NK-92 (cell line): ENCODE results near the gene MYD88.

Source experiments
- DNase-seq: peaks from one replicate; lab custom pipeline; 2025; ENCODE audit not compliant: unreplicated experiment; lab: John Stamatoyannopoulos, UW

MYD88 gene

DNA sequence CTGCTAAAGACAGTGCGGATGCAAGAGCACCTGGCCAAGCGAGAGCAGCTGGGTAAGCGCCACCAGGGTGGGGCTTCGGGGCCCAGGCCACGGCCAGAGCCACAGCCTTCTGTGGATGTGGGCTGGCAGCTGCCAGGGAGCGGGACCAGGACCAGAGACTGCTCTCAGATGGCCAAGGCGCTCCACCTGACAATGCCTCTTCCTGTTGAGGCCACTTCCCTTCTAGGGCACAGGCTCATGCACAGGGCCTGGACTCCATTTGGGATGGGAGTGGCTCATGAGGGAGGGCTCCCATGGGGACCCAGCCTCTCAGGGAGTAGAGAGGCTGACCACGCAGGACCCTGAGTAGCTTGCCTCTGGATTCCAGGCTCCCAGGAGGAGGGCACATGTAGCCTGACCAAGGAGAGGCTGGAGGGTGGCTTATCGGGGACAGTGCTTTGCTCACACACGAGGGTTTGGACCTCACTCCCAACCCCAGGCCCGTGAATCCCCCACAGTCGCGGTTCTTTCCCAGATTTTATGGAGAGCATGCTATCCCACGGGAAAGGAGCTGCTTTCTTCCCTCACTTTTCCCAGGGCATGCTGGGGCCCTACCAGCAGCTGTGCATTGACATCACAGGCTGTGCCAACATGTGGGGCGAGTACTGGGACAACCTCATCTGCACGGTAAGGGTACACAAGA, 26.6 kb upstream of the MYD88 start:
- DNase-seq = no peak

DNA sequence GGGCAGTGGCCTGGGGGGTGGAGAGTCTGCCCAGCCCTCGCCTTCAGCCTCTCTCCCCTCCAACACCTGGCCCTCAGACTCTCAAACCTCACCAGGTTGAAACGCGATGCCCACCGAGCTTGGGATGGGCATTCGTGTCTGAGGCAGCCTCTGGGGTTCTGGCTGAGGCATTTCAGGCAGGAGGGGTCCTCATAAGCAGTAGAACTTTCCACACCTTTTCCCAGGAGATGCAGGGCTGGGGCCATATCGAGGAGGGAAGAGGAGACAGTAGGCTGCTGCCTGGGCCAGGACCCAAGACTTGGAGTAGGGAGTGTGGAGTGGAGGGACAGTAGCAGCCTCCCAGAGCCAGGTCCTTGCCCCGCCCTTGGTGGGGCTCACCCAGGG, 26.1 kb upstream of the MYD88 start:
- no peak for DNase-seq

GRCh38 chr3:38114052-38114874, 24.2 kb upstream of the MYD88 start:
- no peak for DNase-seq

DNA sequence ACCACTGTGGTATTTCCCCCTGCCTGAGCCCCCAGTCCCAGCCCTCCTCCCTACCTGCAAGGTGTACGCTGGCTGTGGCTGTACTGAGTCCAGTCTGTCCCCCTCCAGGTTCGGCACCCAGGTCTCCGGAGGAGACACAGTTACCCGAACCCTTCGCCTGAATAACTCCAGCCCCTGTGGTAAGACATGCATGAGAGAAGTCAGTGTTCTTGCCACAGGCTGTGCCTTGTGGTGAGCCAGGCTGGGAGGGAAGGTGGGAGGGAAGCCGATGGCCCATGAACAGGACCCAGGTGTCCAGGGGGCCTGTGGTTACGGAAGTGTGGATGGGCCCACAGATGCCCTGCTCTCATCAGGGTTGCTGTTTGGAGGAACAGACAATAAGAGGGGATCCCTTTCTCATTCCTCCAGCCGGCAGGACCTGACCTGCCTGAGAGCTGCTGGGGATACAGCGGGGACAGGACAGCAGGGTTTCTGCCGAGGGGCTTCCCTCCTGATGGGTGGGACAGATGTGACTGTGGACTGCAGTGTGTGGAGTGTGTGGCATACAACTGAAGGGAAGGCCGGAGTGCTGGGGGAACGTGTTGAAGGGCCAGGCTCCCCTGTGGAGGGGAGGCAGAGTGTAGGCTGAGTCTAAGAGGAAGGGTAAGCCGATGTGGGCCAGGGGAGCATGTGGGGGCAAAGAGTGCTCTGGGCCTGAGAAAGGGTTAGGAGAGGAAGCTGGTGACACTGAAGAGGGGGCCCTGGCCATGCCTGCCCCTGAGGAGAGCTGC, 23.4 kb upstream of the MYD88 start:
- no peak for DNase-seq

- no peak for DNase-seq
Observed at GRCh38 chr3:38115645-38116427, 22.6 kb upstream of the MYD88 start.

- no peak for DNase-seq
Observed at GRCh38 chr3:38116471-38117162, 21.8 kb upstream of the MYD88 start.

DNA sequence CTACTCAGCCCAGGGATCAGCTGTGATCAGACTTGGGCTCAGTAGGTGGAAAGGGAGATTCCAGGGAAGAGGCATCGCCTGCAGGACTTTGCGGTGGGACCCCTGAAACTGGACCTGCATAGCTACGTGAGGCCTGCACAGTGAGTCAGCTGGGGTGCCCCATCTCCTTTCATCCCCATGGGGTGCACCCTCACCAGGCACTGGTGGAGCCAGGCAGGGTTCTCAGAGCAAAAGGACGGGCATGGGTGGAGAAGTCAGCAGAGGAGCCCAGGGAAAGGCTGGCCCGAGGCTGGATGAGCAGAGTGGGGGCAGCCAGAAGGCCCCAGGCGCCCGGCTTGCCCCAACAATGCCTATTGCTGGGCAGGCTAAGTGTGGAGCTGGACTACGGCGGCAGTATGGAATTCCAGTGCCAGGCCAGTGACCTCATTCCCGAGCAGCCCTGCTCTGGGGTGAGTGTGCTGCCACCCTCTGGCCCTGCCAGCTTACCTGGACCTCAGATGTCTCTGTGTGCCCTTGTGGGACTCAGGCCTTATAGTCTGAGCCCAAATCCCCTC, 21.2 kb upstream of the MYD88 start:
- DNase-seq = no peak

DNA sequence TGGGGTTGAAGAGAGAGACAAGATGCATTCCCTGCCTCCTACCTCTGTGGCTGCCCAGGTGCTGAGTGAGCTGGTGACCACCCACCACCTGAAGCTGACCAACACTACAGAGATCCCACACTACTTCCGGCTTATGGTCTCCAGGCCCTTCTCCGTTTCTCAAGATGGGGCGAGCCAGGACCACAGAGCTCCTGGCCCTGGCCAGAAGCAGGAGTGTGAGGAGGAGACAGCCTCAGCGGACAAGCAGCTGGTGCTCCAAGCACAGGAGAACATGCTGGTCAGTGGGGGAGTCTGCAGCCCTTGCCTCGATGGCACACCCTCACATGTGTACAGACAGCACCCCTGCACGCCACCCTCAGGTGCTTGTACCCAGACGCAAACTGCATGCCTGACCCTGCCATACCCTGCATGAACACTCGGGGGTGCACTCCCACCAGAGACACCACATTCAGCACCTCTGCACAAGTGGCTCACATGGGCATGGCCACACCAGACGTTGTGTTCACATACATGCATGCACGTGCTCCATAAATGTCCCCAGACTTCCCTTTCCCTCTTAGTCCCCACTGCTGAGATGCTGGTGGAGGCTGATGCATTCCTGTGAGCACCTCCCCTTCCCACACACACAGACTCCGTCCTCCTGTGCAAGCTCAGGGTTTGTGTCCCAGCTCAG, 20.6 kb upstream of the MYD88 start:
- DNase-seq = no peak

DNA sequence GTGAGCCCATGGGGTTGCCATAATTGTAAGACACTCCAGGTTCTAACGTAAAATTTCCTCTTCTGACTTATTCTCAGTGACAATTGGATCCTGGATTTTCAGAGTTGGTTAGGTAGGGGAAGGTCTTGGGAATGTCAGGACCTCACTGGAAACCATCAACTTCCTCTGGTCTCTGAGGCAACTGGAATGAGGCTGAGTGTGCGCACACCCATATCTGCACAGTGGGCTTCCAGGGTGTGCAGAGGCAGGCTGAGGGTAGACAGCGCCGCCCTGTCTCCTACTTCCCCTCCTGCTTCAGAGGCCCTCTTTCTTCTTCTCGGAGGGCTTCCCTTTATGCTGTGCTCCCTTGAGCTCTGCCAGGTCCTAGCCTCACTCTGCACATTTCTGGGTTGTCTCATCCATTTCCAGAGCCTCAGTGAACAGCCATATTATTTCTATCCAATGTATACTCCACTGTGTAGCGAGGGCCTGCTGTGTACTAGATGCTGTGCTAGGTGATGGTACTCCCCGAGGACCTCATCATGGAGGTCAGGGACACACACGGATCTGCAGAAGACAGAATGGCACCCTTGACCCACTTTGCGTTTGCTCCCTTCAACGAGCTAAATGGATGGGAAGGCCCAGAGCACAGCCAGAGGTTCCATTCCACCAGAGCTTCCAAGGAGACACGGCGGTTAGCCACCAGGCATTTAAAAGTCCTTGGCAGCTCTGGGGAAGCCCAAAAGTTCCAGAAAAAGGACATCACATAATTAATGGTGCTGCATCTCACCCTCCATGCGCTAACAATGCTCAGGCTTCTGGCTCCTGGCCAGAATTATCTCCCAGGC, 19.8 kb upstream of the MYD88 start:
- no peak for DNase-seq

GRCh38 chr3:38119248-38119544, 19.3 kb upstream of the MYD88 start:
- DNase-seq = no peak

DNA sequence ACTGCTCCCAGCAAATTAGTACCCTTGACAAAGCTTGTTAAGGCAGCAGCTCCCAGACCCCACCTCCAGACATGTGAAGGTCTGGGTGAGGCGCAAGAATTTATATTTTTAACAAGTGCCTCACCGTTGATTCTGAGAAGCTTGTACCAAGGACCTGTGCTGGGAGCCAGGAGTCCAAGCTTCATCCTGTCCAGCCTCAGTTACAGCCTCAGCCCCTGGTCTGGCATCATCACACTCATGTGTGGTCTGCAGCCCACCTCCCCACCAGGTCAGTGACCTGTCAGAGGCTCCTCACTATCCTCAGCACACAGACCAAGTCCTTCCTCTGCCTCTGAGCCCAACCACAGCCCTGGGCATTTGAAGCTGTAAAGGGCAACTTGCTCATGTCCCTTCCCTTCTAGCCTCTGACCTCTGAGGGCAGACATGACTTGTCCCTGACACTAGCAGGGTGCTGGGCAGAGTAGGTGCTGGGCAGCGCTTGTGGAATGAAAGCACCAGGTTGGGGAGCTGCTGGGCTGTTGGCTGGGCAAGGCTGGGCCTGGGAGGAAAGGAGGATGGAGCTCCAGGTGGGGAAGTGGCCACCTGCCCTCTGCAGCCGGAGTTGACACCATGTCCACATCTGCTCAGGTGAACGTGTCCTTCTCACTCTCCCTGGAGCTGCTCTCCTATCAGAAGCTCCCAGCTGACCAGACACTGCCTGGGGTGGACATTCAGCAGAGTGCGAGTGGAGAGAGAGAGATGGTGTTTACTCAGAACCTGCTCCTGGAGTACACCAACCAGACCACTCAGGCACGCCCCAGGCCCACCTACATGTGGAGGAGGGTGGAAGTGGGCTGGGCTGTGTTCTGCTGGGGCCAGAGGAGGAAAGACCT, 18.4 kb upstream of the MYD88 start:
- no peak for DNase-seq

- no peak for DNase-seq
Observed at GRCh38 chr3:38120693-38121450, 17.6 kb upstream of the MYD88 start.

GRCh38 chr3:38121451-38121831, 17.0 kb upstream of the MYD88 start:
- no peak for DNase-seq

- DNase-seq = no peak
Observed at GRCh38 chr3:38121832-38122461, 16.5 kb upstream of the MYD88 start.

GRCh38 chr3:38122712-38123290, 15.7 kb upstream of the MYD88 start:
- DNase-seq = no peak

GRCh38 chr3:38124324-38125122, 13.9 kb upstream of the MYD88 start:
- no peak for DNase-seq
